Vagina (tissue), 2 donors: ENCODE data around the gene NPC2.

Experiments
- CTCF ChIP-seq, 3 experiments: fragments of 450-650 bp in 2 of 3; fragments of 200-600 bp in 1 of 3; sonication (generic) in 1 of 3; IDR thresholded peaks; one replicate each; pipeline ENCODE4 v1.5.1; 2017 to 2019; ENCODE audit warnings: antibody characterized with exemption in 3 of 3, mild to moderate bottlenecking in 2 of 3, moderate library complexity in 2 of 3
- POLR2A ChIP-seq, 2 donors: fragments of 450-650 bp; IDR thresholded peaks; one replicate each; pipeline ENCODE4 v1.6.1; 2017; ENCODE audit warnings: antibody characterized with exemption in 2 of 2, mild to moderate bottlenecking in 2 of 2, moderate library complexity in 2 of 2

- TF ChIP-seq POLR2A (IDR thresholded peaks at IDR 0.05), result no peak
- no peak for TF ChIP-seq CTCF (IDR thresholded peaks at IDR 0.05)
Measured at GRCh38 chr14:74541225-74541624, 48.1 kb upstream of the NPC2 start.
